GM23248 (cell line): ENCODE data around the gene CENPQ.

Source experiments
- EZH2 ChIP-seq: fragments of 200-600 bp; sonication (generic); IDR thresholded peaks from 2 replicates; pipeline ENCODE4 v1.6.1; 2018; ENCODE audit warnings: antibody characterized with exemption, mild to moderate bottlenecking; ENCODE audit not compliant: insufficient read depth, poor library complexity, severe bottlenecking
- EZH2phosphoT487 ChIP-seq: fragments of 200-600 bp; sonication (generic); IDR thresholded peaks from 2 replicates; pipeline ENCODE4 v1.6.1; 2018; ENCODE audit warnings: antibody characterized with exemption, moderate library complexity, mild to moderate bottlenecking, low read depth; ENCODE audit not compliant: insufficient read depth

- TF ChIP-seq EZH2phosphoT487 = no peak
- no peak for TF ChIP-seq EZH2
These were observed 47.0 kb upstream of the CENPQ start for GRCh38 chr6:49416195-49416594.
